Breast epithelium (tissue), 4 donors: ENCODE data around the gene PRCD. TPM values are rescaled to one million over a fixed set of nuclear protein-coding genes. Genes with fewer than 3 reads are reported as not detected.

Source experiments
- DNase-seq, 2 donors: peaks; one replicate each; pipeline ENCODE4 v3.0.0-alpha.2; 2019; ENCODE audit warnings: low spot score in 2 of 2
- H3K27ac ChIP-seq, 2 donors: fragments of 200-600 bp; sonication (generic) in 1 of 2; one replicate each; pipeline ENCODE4 v1.5.1; 2016 to 2019; ENCODE audit warnings: mild to moderate bottlenecking in 1 of 2
- H3K27me3 ChIP-seq, 2 donors: fragments of 200-600 bp; sonication (generic) in 1 of 2; one replicate each; pipeline versions ENCODE4 v1.5.1 to v1.6.0; 2017 to 2019; ENCODE audit warnings: control low read depth in 1 of 2, mild to moderate bottlenecking in 1 of 2
- H3K36me3 ChIP-seq: fragments of 200-600 bp; one replicate; pipeline ENCODE4 v1.5.1; 2019
- H3K4me1 ChIP-seq, 2 donors: fragments of 200-600 bp; sonication (generic); one replicate each; pipeline ENCODE4 v1.5.1; 2016 to 2019; ENCODE audit warnings: control low read depth in 1 of 2
- H3K4me3 ChIP-seq, 3 donors: fragments of 200-600 bp; sonication (generic); 1 replicate in 2 of 3; 2 replicates in 1 of 3; pipeline ENCODE4 v1.5.1; 2016 to 2019; ENCODE audit warnings: mild to moderate bottlenecking in 3 of 3, moderate library complexity in 2 of 3
- H3K9me3 ChIP-seq, 2 donors: fragments of 200-600 bp; sonication (generic) in 1 of 2; one replicate each; pipeline ENCODE4 v1.5.1; 2016 to 2019; ENCODE audit warnings: control low read depth in 1 of 2
- CTCF ChIP-seq, 3 donors: fragments of 450-650 bp; IDR thresholded peaks; one replicate each; pipeline ENCODE4 v1.5.1; 2016 to 2017; ENCODE audit warnings: antibody characterized with exemption in 3 of 3, mild to moderate bottlenecking in 3 of 3, moderate library complexity in 3 of 3
- POLR2A ChIP-seq: fragments of 450-650 bp; IDR thresholded peaks from one replicate; pipeline ENCODE4 v1.6.1; 2016; ENCODE audit warnings: antibody characterized with exemption, mild to moderate bottlenecking, moderate library complexity
- POLR2AphosphoS5 ChIP-seq, 3 donors: sonication (generic); formaldehyde crosslinking; IDR thresholded peaks; one replicate each; pipeline ENCODE4 v1.6.1; 2017; ENCODE audit warnings: antibody characterized with exemption in 3 of 3
- intact Hi-C: fragments of 100-400 bp; cut with DNase I; formaldehyde crosslinking; loops from one replicate; pipeline ENCODE4 v1.15.1; 2023; ENCODE audit warnings: low total_unique reads
- total RNA-seq, 3 donors: library from RNA; depleted of rRNA; stranded (reverse); fragments of >200 nt; gene quantifications; one replicate each; pipeline ENCODE4 v1.1.0, GENCODE V29; 2016

PRCD gene
- total RNA-seq, 3 donors from 2014 or later = 1.5 to 7.2 (median 4.9) TPM

DNA sequence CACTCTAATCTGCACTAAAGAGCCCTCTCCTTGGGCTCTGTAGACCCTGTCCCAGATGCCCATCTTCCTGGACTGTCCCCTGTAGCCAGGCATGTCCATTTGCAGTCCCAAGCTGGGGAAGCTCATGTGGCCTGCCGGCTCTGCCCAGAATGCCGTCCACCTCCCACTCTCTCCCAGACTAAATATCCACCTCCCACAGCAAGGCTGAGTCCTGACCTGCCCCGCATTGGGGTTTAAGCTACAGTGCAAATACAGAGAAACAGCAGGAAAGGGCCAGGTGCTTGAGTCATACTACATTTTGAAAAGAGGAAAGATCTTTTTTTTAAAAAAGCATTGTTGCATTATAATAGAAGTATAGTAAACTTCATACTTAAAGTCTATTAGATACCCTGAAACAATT, 42.8 kb downstream of the PRCD start:
- intact Hi-C loops = loop anchor here (5.0 kb wide), 1 partner anchor 1040 kb away; no protein-coding TSS in a partner anchor
- H3K27ac ChIP-seq = peak overlapping the region; percentile 58 to 65

DNA sequence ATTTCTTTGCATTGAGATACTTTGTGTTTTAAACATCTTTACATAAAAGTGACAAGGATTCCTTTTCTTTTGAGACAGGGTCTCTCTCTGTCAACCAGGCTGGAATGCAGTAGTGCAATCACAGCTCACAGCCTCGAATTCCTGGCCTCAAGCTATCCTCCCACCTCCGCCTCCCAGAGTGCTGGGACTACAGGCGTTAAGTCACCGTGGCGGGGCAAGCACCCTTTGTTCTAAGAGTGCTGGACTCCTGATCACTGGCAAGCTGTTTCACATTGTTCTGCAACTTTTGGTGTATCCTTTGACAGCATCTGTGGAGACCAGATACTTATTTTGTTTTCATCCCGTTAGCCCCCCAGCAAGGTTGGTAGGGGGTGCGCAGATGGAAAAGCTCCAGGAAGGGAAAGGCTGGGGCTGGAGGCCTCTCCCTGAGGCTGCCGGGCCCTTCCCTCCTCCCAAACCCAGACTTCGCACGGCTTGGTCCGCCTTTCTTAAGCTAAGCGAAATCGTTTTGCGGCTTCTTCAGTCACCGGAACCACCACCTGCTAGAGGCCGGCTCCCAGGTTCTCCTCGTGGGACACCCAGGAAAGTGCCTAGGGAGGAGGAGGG, 44.7 kb downstream of the PRCD start:
- Histone ChIP-seq H3K9me3 (no peaks in the 10 kb centered on the region), H3K27me3 (peaks cover 3 to 5% of the 10 kb centered on the region in 2 donors), H3K36me3 (no peaks in the 10 kb centered on the region), H3K4me1 (peaks cover 0 to 7% of the 10 kb centered on the region in 2 donors), H3K4me3 (peak overlapping the region; percentile 72 to 85 (median 76)), H3K27ac (peak overlapping the region; percentile 88 to 92)
- TF ChIP-seq CTCF (IDR thresholded peaks at IDR 0.05) (no peak), POLR2A (no peak), POLR2AphosphoS5 (IDR thresholded peaks at IDR 0.05) (no peak)
- intact Hi-C loops = loop anchor here (5.0 kb wide), 1 partner anchor 1042 kb away; no protein-coding TSS in a partner anchor
- no peak for DNase-seq

More for the DNA sequence above, 42.8 kb downstream of the PRCD start:
- TF ChIP-seq POLR2AphosphoS5 (IDR thresholded peaks at IDR 0.05) (peak in 1 of 3 donors; percentile 42), CTCF (IDR thresholded peaks at IDR 0.05) (no peak)
- Histone ChIP-seq H3K27me3 (peaks cover 3 to 5% of the 10 kb centered on the region in 2 donors), H3K4me3 (no peak overlapping the region), H3K9me3 (no peaks in the 10 kb centered on the region), H3K36me3 (no peaks in the 10 kb centered on the region), H3K4me1 (peaks cover 0 to 7% of the 10 kb centered on the region in 2 donors)
- peak; percentile 50 to 70 for DNase-seq

DNA sequence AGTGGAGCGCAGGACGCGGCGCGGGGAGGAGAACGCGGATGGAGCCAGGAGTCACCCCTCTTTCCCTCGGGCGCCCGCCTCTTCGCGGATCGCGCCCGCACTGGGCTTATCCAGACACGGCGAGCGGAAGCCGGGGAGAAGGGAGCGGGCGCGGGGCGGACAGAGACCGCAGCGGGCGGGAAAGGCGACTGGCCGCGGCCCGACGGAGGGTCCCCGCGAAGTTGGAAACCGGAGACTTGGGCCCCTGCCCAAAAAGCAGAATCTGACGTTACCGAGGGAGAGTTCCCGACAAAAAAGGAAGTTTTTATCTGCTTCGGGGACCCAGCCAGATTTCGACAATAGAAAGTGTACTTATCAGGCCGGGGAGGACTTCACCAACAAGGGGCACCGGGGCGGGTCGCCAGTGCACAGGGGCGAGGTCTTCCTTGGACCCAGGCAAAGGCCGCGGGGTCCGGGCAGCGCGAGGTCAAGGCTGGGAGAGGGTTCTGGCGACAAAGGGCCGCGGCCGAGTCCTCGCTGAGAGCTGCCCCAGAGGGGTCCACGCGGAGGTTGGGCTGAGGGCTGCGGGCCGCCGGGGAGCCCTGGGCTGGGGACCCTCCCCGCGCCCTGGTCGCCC, 45.3 kb downstream of the PRCD start:
- H3K4me1 ChIP-seq = peaks cover 0 to 7% of the 10 kb centered on the region in 2 donors
- DNase-seq = no peak
- TF ChIP-seq CTCF (IDR thresholded peaks at IDR 0.05) = no peak
- H3K9me3 ChIP-seq = no peaks in the 10 kb centered on the region
- H3K4me3 ChIP-seq = peak overlapping the region; percentile 72 to 85 (median 76)
- intact Hi-C loops = no loop called here
- peak overlapping the region; percentile 88 to 92 for H3K27ac ChIP-seq
- H3K27me3 ChIP-seq = peaks cover 3 to 5% of the 10 kb centered on the region in 2 donors
- no peaks in the 10 kb centered on the region for H3K36me3 ChIP-seq

- Histone ChIP-seq H3K27ac (peak within 1 kb of the TSS; percentile 88 to 92), H3K4me1 (peaks cover 0 to 7% of the 10 kb centered on the region in 2 donors), H3K36me3 (no peaks in the 10 kb centered on the region), H3K27me3 (peaks cover 3 to 5% of the 10 kb centered on the region in 2 donors), H3K4me3 (peak within 1 kb of the TSS; percentile 72 to 85 (median 76)), H3K9me3 (no peaks in the 10 kb centered on the region)
- intact Hi-C loops = no loop called here
- TF ChIP-seq POLR2A (no peak), POLR2AphosphoS5 (IDR thresholded peaks at IDR 0.05) (peak in 2 of 3 donors; percentile 19 to 41), CTCF (IDR thresholded peaks at IDR 0.05) (peak in 2 of 3 donors; percentile 29 to 73)
- DNase-seq = peak; percentile 70 to 81
Observed at GRCh38 chr17:76585649-76586593, 46.1 kb downstream of the PRCD start, which contains the start of gene ST6GALNAC2. Gene ST6GALNAC2 (minus strand): TSS chr17:76585860. CDS start chr17:76585808, 52 bp downstream.
